Activated B cell treated with CpG ODN at 0.5 μM for 24 hours (primary cell): ENCODE data around the gene DDX21. TPM values are rescaled to one million over a fixed set of nuclear protein-coding genes. Genes with fewer than 3 reads are reported as not detected.
"Not testable (repeated sequence)": the region's sequence is repeated elsewhere in the genome, so short reads cannot be mapped to it uniquely, and the experiment has no call there.

Source experiments
- ATAC-seq: fragments of 200-7000 bp; cut with Tn5 transposase; one replicate; pipeline ENCODE4 v1.10.0; 2021; ENCODE audit warnings: low read depth, mild to moderate bottlenecking, moderate library complexity
- CTCF ChIA-PET: fragments of 350-600 bp; sonication (Branson Sonifier 250); formaldehyde crosslinking; loops from one replicate; lab custom pipeline; 2021; ENCODE audit warnings: antibody characterized with exemption; lab: Charles Lee
- POLR2A ChIA-PET: fragments of 350-600 bp; sonication (Branson Sonifier 250); formaldehyde crosslinking; loops from one replicate; lab custom pipeline; 2021; ENCODE audit warnings: antibody characterized with exemption; lab: Charles Lee
- DNase-seq: peaks from one replicate; pipeline ENCODE4 v3.0.0; 2022
- H3K27ac Mint-ChIP-seq: one replicate; pipeline ENCODE4 v1.8.0; 2020; ENCODE audit warnings: mixed read lengths
- H3K27me3 Mint-ChIP-seq: one replicate; pipeline ENCODE4 v1.8.0; 2021; ENCODE audit warnings: mixed read lengths
- H3K36me3 Mint-ChIP-seq: one replicate; pipeline ENCODE4 v1.8.0; 2021; ENCODE audit warnings: low read depth, mixed read lengths
- H3K4me1 Mint-ChIP-seq: one replicate; pipeline ENCODE4 v1.8.0; 2021; ENCODE audit warnings: mixed read lengths
- H3K4me3 Mint-ChIP-seq: one replicate; pipeline ENCODE4 v1.8.0; 2020; ENCODE audit warnings: mild to moderate bottlenecking, mixed read lengths
- H3K9me3 Mint-ChIP-seq: one replicate; pipeline ENCODE4 v1.8.0; 2020; ENCODE audit warnings: mixed read lengths
- CTCF ChIP-seq: fragments of 200-600 bp; IDR thresholded peaks from one replicate; pipeline ENCODE4 v1.8.0; 2022; ENCODE audit warnings: antibody characterized with exemption, mild to moderate bottlenecking
- intact Hi-C: fragments of 100-400 bp; cut with micrococcal nuclease; formaldehyde crosslinking; loops from one replicate; pipeline ENCODE4 v1.15.1; 2024
- total RNA-seq: library from RNA; stranded (reverse); gene quantifications from 2 replicates; pipeline ENCODE4 v1.2.3, GENCODE V29; 2022

The DDX21 gene
- total RNA-seq, 1 donor from 2014 or later = 112 TPM

- no peak overlapping the region for H3K27ac Mint-ChIP-seq
- peaks cover 69% of the 10 kb centered on the region for H3K36me3 Mint-ChIP-seq
- no peaks in the 10 kb centered on the region for H3K27me3 Mint-ChIP-seq
- ChIA-PET POLR2A (no interaction called here), CTCF (no interaction called here)
- H3K4me1 Mint-ChIP-seq = peaks cover 3% of the 10 kb centered on the region
- no peak overlapping the region for H3K4me3 Mint-ChIP-seq
- ATAC-seq (no peak), DNase-seq (no peak)
- H3K9me3 Mint-ChIP-seq = no peaks in the 10 kb centered on the region
- TF ChIP-seq CTCF = no peak
- intact Hi-C loops = no loop called here
Measured at GRCh38 chr10:68934994-68935393, 21.0 kb upstream of the DDX21 start.

GRCh38 chr10:68938117-68938516, 17.9 kb upstream of the DDX21 start:
- no peaks in the 10 kb centered on the region for H3K27me3 Mint-ChIP-seq
- peaks cover 60% of the 10 kb centered on the region for H3K36me3 Mint-ChIP-seq
- no peak for DNase-seq
- no peak overlapping the region for H3K4me3 Mint-ChIP-seq
- H3K9me3 Mint-ChIP-seq = no peaks in the 10 kb centered on the region
- intact Hi-C loops = loop anchor here (2.0 kb wide), 1 partner anchor 19 kb away; the partner anchor contains the start of gene DDX21
- TF ChIP-seq CTCF = no peak
- H3K4me1 Mint-ChIP-seq = no peaks in the 10 kb centered on the region
- ATAC-seq = no peak
- POLR2A ChIA-PET = no interaction called here
- CTCF ChIA-PET = no interaction called here
- no peak overlapping the region for H3K27ac Mint-ChIP-seq

- no peaks in the 10 kb centered on the region for H3K4me1 Mint-ChIP-seq
- CTCF ChIA-PET = interaction anchor here (1.5 kb wide), 1 partner anchor 17 kb away, joined by 3 read pairs; the partner anchor contains the start of gene DDX21
- no peaks in the 10 kb centered on the region for H3K27me3 Mint-ChIP-seq
Measured at GRCh38 chr10:68938884-68939283, 17.1 kb upstream of the DDX21 start.

GRCh38 chr10:68940917-68941316, 15.1 kb upstream of the DDX21 start:
- H3K4me3 Mint-ChIP-seq, CTCF ChIA-PET, DNase-seq, H3K9me3 Mint-ChIP-seq, H3K27ac Mint-ChIP-seq, POLR2A ChIA-PET, intact Hi-C loops, H3K27me3 Mint-ChIP-seq, ATAC-seq, H3K4me1 Mint-ChIP-seq: not testable (repeated sequence)
- H3K36me3 Mint-ChIP-seq = peaks cover 62% of the 10 kb centered on the region

More at GRCh38 chr10:68938884-68939283, 17.1 kb upstream of the DDX21 start:
- Mint-ChIP-seq H3K36me3 (peaks cover 63% of the 10 kb centered on the region), H3K9me3 (no peaks in the 10 kb centered on the region), H3K27ac (no peak overlapping the region), H3K4me3 (no peak overlapping the region)
- ATAC-seq = no peak
- intact Hi-C loops = loop anchor here (2.0 kb wide), 1 partner anchor 18 kb away; the partner anchor contains the start of gene DDX21
- no peak for TF ChIP-seq CTCF
- no peak for DNase-seq
- POLR2A ChIA-PET = no interaction called here

- peaks cover 7% of the 10 kb centered on the region for H3K4me1 Mint-ChIP-seq
- ATAC-seq = no peak
- CTCF ChIA-PET = no interaction called here
Measured at GRCh38 chr10:68950598-68950997, 5.4 kb upstream of the DDX21 start.

More at GRCh38 chr10:68950598-68950997, 5.4 kb upstream of the DDX21 start:
- no peaks in the 10 kb centered on the region for H3K9me3 Mint-ChIP-seq
- no peaks in the 10 kb centered on the region for H3K27me3 Mint-ChIP-seq
- no peak for TF ChIP-seq CTCF
- H3K36me3 Mint-ChIP-seq = peaks cover 17% of the 10 kb centered on the region
- POLR2A ChIA-PET = no interaction called here
- no peak overlapping the region for H3K4me3 Mint-ChIP-seq
- no peak overlapping the region for H3K27ac Mint-ChIP-seq
- no peak for DNase-seq
- intact Hi-C loops = no loop called here
